NCI-H1417 (cell line): ENCODE data around the gene PREX1.
A peak's percentile ranks its signal among the peaks of the same experiment; 100 is the strongest.
"Not testable (repeated sequence)": the region's sequence is repeated elsewhere in the genome, so short reads cannot be mapped to it uniquely, and the experiment has no call there.

Experiments used
- DNase-seq, 3 experiments: peaks; one replicate each; lab custom pipeline; 2025; lab: John Stamatoyannopoulos, UW

PREX1 gene

GRCh38 chr20:48773837-48774418 is 53.9 kb downstream of the PREX1 start:
- DNase-seq, result no peak

DNA sequence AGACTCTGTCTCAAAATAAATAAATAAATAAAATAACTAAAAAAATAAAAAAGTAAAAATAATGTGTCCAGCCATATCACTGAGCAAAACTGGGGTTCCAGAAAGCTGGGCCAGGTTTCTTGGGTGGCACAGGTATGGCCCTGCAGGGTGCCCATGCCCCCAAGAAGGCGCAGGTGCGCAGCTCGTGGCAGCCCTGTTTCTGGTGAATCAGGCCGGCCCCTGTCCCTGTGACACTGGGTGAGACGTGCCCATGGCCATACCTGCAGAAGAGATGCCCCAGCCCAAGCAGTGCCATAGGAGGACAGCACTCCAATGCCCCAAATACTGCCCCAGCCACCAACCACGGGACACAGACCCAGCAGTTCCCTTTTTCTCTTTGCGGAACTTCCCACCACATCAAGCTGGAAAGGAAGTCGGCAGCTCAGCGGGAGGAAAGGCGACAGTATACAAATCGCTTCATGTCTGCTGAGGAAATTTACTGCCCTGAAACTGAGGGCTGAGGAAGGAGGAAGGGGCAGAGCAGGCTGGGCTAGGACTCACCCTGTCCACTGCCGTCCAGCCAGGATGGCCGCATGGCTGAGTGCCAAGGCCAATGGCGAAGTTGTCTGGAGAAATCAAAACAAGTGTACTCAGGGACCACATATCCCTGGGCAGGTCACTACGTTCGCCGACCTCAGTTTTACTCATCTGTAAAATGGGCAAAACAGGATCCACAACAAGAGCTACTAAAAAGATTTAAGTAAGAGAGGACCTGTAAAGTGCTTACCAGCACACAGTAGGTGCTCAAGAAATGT is 55.4 kb downstream of the PREX1 start:
- no peak for DNase-seq

DNA sequence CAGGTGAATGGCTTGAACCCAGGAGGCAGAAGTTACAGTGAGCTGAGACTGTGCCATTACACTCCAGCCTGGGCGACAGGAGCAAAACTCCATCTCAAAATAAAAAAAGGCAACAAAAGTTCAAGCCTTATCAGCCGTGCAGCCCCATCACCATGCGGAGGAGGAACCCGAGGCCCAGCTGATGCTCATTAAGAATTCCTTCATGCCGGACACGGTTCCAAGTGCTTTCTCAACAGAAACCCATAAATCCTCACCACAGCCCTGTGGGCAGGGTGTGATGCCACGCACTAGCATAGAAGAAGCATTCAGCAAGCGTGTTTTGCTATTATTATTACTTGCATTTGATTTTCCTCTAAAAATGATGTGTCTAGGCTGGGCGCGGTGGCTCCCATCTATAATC is 56.3 kb downstream of the PREX1 start:
- DNase-seq, result no peak

DNA sequence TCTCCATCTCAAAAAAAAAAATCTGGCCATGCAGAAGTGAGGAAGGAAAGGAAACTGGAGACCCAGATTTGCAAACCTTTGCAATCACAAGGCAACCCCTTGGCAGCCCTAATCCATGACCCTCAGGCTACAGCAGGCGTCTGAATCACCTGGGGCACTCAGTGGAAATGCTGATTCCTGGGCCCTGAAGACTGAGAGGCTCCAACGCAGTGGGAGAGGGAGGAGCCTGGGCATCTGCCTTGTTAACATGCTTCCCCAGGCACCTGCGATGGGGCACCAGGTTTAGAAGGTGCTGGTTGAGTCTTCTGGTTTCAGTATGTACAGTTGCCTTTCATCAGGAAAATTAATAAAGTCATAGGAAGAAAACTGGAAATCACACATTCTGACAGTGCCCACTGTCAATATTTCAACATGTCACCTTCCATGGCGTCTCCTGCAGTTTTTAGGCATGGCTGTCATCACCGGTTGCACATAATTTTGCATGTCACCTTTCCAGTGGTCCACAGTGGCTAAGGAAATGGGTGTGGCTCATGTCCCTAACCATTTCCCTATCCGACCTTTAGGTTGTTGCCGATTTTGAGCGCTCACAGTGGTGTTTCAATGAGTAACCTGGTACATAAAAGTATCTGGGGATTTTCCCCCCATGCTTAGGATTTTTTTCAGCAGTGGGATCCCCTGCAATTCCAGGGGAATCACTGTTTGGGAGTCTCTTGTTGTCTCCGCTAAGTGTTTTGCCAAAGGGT is 56.9 kb downstream of the PREX1 start:
- DNase-seq, result no peak

DNA sequence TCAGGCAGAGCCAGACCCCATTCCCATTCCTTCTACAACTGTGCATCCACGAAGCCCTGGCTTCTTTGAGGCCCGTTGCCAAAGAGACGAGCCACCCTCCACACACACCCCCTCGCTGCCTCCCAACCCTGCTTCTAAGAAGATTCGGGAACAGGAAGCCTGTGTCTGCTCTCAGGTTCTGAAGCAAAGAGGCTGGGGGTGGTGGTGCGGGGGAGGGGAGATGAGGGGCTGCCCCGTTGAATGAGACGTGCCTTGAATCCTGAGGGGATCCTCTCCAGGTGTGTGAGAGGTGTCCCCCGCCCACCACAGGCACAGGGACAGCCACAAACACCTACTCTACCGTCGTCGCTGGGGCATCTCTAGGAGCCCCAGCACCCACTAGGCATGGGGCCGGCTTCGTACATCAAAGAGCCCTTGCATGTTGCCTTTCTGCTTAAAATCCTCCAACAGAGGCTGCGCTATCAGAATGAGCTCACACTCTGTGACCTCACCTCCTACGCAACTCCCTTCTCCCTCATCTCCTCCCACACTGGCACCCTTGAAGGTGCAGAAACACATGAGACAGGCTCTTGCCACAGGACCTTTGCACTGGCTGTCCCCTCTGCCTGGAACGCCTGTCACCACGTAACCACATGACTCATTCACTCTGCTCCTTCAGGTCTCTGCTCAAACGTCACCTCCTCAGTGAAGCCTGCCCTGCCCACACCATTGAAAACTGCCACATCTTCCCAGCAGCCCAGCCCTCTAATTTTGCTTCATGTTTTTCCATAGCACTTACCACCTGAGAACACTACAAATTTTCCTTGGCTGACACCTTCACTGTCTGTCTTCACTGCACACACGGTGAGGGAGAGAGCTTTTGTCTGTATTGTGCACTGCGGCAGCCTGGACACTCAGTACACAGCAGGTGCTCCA is 58.5 kb downstream of the PREX1 start:
- DNase-seq, result peak; percentile 35 to 94 (median 80)

DNA sequence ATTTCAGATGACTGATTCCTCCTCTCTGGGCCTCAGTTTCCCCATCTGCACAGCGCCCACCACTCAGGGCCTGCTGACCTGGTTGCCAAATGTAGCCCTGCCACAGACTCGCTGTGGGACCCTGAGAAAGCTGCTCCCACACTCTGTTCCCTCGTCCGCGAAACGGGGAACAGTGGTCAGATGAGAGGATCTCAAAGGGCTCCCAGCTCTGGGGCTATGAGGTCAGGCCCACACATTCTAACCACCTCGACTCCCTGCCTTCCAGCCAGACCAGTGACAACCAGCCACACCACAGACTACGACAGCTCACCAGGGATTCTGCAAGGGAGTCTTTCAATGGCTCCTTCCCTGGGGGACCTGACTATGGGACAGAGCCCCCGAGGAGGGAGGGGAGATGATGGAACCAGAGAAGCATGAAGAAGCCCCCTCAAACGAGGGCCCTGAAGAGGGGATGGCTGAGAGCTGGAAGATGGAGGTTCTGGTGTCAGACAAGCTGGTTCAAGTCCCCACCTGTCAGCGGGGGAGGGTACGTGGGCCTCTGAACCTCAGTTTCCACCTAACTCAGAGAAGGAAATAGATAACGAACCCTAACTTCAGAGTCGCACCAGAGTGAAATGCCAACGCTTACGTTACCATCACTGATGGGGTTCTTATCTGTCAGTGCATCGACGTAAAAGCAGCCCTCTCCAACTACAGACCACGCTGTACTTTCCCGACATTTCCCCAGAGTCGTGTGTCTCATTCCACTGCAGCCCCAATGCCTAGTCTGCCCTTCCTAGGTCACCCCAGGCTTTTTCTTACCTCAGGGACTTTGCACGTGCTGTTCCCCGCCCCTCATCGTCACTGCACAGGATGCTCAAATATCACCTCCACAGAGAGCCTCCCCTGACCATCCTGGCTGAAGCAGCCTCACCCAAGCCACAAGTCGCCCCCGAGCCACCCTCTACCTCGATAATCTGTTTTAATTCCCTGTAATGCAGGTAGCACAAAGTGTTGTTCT is 60.5 kb downstream of the PREX1 start:
- DNase-seq, result no peak

DNA sequence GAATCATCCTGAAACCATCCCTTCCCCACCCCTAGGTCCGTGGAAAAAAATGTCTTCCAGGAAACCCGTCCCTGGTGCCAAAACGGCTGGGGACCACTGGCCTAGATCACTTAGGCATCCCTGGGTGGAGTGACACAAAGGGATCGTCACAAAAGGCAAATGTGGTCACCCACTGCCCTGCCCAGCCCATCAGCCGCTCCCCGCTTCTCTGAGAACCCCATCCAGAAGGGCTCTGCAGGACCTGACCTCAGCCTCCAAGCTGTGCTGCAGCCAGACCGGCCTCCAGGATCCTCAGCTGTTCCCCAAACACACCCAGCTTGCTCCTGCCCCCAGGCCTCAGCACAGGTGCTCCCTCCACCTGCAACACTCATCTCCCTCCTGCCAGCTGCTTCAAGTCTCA is 61.6 kb downstream of the PREX1 start:
- DNase-seq, result peak in 1 of 3 experiments; percentile 17

DNA sequence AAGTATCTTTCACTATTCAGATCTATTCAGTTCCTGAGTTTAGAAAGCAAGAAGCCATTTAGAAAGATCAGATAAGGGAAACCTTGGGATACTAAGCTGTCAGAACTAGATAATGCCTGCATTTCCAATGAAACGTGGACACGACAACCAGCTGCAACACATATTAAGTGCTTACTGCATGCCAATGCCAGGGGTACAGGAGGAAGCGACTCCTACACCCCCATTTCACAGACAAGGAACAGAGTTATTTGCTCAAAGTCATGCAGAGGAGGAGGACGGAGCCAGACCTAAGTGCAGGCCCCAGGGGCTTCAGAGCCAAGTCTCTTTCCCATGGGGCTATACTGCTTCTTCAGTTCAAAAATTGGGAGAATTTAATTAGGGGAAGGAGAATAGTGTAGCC is 62.4 kb downstream of the PREX1 start:
- peak in 1 of 3 experiments; percentile 38 for DNase-seq

- DNase-seq, result no peak
Measured at GRCh38 chr20:48763216-48763914, 64.4 kb downstream of the PREX1 start.

GRCh38 chr20:48761874-48762273 is 65.9 kb downstream of the PREX1 start:
- DNase-seq, result no peak

- peak in 1 of 3 experiments; percentile 14 for DNase-seq
Measured at GRCh38 chr20:48761023-48761785, 66.6 kb downstream of the PREX1 start.

DNA sequence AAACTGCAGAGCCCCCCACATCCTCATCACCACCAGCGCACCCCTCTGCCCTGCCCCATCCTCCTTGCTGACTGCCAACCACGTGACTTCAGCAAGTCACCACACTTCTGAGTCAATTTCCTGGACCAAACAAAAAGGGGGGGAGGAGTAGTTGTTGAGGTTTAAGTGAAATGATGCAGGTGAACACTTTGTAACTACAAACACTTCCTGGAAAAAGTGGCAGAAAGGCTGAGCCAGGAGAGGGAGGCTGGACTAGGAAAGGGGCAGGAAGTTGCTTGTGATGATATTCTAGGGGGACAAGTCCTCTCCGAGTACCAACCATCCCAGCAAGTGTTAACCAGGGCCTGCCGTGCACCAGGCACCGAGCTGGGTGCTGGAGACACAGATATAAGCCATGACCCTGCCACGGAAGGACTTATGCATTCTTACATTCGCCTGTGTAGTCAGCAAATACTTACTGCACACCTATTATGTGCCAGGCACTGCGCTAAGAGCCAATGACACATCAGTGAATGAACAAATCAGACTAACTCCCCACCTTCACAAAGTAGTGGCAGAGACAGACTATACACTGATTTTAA is 67.3 kb downstream of the PREX1 start:
- no peak for DNase-seq

DNA sequence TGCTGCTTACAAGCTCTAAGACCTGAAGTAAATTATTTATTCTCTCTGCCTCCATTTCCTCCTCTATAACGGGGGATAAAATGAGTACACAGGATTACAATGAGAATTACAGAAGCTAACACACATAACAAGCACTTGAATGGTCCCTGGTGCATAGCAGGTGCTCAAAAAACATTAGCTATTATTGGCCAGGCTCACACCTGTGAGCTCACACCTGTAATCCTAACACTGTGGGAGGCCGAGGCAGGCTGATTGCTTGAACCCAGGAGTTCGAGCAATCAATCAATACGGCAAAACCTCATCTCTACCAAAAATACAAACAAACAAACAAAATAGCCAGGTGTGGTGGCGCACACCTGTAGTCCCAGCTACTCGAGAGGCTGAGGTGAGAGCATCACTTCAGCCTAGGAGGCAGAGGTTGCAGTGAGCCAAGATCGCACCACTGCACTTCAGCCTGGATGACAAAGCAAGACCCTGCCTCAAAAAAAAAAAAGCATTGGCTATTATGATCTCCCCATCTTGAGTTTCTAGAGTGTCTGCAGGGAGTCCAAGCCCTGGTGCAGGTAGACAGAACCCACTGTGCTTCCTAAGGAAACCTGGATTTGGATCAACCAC is 68.1 kb downstream of the PREX1 start:
- peak; percentile 17 to 66 (median 43) for DNase-seq

GRCh38 chr20:48758206-48758820 is 69.5 kb downstream of the PREX1 start:
- DNase-seq, result peak in 1 of 3 experiments; percentile 48

- not testable (repeated sequence) for DNase-seq
Measured at GRCh38 chr20:48756774-48757173, 71.0 kb downstream of the PREX1 start.

- peak in 2 of 3 experiments; percentile 12 to 62 for DNase-seq
Measured at GRCh38 chr20:48754292-48754691, 73.5 kb downstream of the PREX1 start.

GRCh38 chr20:48752963-48753362 is 74.8 kb downstream of the PREX1 start:
- DNase-seq, result no peak

DNA sequence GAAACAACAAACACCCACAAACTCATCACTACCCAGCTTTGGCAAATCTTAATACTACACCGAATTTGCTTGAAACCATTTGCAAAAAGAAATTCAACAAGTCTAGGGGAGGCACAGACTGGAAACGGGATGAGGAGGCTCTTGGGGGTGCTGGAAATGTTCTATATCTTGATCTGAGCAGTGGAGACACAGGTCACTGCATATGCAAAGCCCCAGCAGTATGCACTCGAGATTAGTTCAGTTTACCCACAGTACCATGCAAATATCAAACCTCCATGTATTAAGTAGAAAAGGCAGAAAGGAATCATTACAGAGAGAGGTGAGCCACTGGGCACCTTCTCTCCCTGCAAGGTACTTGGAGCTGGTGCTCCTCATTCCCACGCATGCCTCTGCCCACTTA is 75.9 kb downstream of the PREX1 start:
- no peak for DNase-seq
